Activated effector memory CD4-positive, alpha-beta T cell treated with anti-CD3 and anti-CD28 coated beads, Interleukin-2, amount 50 U/mL, for 16 hours (primary cell): ENCODE measurements around the gene FXYD6.

Experiments
- DNase-seq: peaks from one replicate; pipeline ENCODE4 v3.0.0-alpha.2; 2020

The FXYD6 gene

DNA sequence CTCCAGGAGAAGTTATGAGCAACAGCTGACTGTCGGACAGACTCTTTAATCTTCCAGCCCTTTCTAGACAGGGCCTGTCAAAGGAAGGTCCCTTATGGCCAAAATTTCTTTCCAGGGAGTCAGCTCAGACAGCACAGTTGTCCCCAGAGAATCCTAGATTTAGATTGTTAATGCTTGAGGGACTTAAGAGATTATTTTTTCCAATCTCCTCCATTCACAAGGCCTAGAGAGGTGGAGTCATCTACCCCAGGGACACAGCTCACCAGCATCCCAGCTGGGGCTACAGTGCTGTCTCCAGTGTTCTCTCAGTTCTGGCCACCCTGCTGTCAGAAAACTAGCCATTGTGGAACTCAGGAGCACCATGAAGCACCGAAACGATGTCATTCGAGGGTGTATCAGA, 87.2 kb downstream of the FXYD6 start:
- no peak for DNase-seq
